ENCODE measurements around the gene GAB2. TPM values are rescaled to one million over a fixed set of nuclear protein-coding genes. Genes with fewer than 3 reads are reported as not detected.

Gene GAB2
- polyA plus RNA-seq, 3 donors = 2.8 to 39.4 (median 4.4) TPM

DNA sequence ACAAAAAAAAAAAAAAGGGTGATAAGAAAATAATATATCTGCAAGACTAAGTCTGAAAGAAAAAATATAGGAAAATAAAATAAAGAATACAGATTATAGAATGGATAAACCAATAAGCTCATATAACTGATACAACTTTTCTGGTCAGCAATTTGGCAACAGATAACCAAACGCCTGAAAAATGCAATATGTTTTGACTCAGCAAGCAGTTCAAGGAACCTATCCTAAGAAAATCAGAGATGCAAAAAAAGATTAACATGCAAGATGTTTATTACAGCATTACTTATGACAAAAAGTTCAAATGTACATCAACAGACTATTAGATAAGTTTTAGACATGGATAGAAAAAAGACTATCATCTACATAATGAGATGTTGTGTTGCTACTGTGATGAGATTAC, 27.1 kb upstream of the GAB2 start:
- Histone ChIP-seq H3K9me3 (replicated peaks in 1 of 2; ENCODE audit: control insufficient read depth in 1 of 2, insufficient read depth in 1 of 2, low read length in 2 of 2) (no peaks in the 10 kb centered on the region), H3K9ac (ENCODE audit: insufficient read depth, low read length, poor library complexity, severe bottlenecking) (no peak overlapping the region), H3K27me3 (ENCODE audit: control insufficient read depth in 2 of 2, insufficient read depth in 2 of 2, low read length in 2 of 2) (no peaks in the 10 kb centered on the region), H3K4me2 (replicated peaks; ENCODE audit: extremely low read depth, low read length, poor library complexity, severe bottlenecking) (no peak overlapping the region), H2AFZ (ENCODE audit: insufficient read depth, low read depth, low read length, poor library complexity, severe bottlenecking) (no peak overlapping the region), H3K4me3 (replicated peaks in 1 of 3; ENCODE audit: low read depth in 2 of 3, low read length in 3 of 3) (no peak overlapping the region), H4K20me1 (ENCODE audit: insufficient read depth, low read length) (no peaks in the 10 kb centered on the region), H3K4me1 (ENCODE audit: control insufficient read depth in 1 of 2, insufficient read depth in 2 of 2, low read length in 2 of 2) (no peaks in the 10 kb centered on the region), H3K79me2 (ENCODE audit: insufficient read depth, low read length) (no peaks in the 10 kb centered on the region), H3K27ac (ENCODE audit: low read depth in 1 of 2, low read length in 2 of 2) (no peak overlapping the region), H3K36me3 (replicated peaks in 1 of 2; ENCODE audit: control insufficient read depth in 1 of 2, insufficient read depth in 2 of 2, low read length in 2 of 2) (peaks cover 5 to 10% of the 10 kb centered on the region in 2 donors)
- no peak for DNase-seq
- Mint-ChIP-seq H3K4me3 (no peak overlapping the region), H3K4me1 (peaks cover 5% of the 10 kb centered on the region), H3K27ac (no peak overlapping the region), H3K27me3 (ENCODE audit: low read depth in 3 of 3) (no peaks in the 10 kb centered on the region), H3K36me3 (peaks cover 20 to 23% of the 10 kb centered on the region in 2 donors), H3K9me3 (no peaks in the 10 kb centered on the region)
- WGBS (ENCODE audit: insufficient coverage) = no CpG with 5 or more reads among the region's 1 CpG
- intact Hi-C loops (cut with micrococcal nuclease) = no loop called here
- TF ChIP-seq, protein P1, sequence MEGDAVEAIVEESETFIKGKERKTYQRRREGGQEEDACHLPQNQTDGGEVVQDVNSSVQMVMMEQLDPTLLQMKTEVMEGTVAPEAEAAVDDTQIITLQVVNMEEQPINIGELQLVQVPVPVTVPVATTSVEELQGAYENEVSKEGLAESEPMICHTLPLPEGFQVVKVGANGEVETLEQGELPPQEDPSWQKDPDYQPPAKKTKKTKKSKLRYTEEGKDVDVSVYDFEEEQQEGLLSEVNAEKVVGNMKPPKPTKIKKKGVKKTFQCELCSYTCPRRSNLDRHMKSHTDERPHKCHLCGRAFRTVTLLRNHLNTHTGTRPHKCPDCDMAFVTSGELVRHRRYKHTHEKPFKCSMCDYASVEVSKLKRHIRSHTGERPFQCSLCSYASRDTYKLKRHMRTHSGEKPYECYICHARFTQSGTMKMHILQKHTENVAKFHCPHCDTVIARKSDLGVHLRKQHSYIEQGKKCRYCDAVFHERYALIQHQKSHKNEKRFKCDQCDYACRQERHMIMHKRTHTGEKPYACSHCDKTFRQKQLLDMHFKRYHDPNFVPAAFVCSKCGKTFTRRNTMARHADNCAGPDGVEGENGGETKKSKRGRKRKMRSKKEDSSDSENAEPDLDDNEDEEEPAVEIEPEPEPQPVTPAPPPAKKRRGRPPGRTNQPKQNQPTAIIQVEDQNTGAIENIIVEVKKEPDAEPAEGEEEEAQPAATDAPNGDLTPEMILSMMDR (IDR thresholded peaks at IDR 0.05) = no peak

GRCh38 chr11:78441956-78442355, 24.3 kb upstream of the GAB2 start:
- H3K27ac Mint-ChIP-seq = no peak overlapping the region
- TF ChIP-seq, protein P1 (IDR thresholded peaks at IDR 0.05) = no peak

More at GRCh38 chr11:78441956-78442355, 24.3 kb upstream of the GAB2 start:
- peaks cover 10 to 13% of the 10 kb centered on the region in 2 donors for H3K4me1 ChIP-seq (ENCODE audit: control insufficient read depth in 1 of 2, insufficient read depth in 2 of 2, low read length in 2 of 2)
- peaks cover 5 to 10% of the 10 kb centered on the region in 2 donors for H3K36me3 ChIP-seq (replicated peaks in 1 of 2; ENCODE audit: control insufficient read depth in 1 of 2, insufficient read depth in 2 of 2, low read length in 2 of 2)
- DNase-seq = no peak
- no peak overlapping the region for H3K4me3 Mint-ChIP-seq
- no peaks in the 10 kb centered on the region for H3K27me3 Mint-ChIP-seq (ENCODE audit: low read depth in 3 of 3)
- no peak overlapping the region for H3K4me3 ChIP-seq (replicated peaks in 1 of 3; ENCODE audit: low read depth in 2 of 3, low read length in 3 of 3)
- no peak overlapping the region for H3K9ac ChIP-seq (ENCODE audit: insufficient read depth, low read length, poor library complexity, severe bottlenecking)
- H3K9me3 ChIP-seq (replicated peaks in 1 of 2; ENCODE audit: control insufficient read depth in 1 of 2, insufficient read depth in 1 of 2, low read length in 2 of 2) = no peaks in the 10 kb centered on the region
- H3K4me2 ChIP-seq (replicated peaks; ENCODE audit: extremely low read depth, low read length, poor library complexity, severe bottlenecking) = no peak overlapping the region
- H2AFZ ChIP-seq (ENCODE audit: insufficient read depth, low read depth, low read length, poor library complexity, severe bottlenecking) = no peak overlapping the region
- H3K79me2 ChIP-seq (ENCODE audit: insufficient read depth, low read length) = no peaks in the 10 kb centered on the region
- no peak overlapping the region for H3K27ac ChIP-seq (ENCODE audit: low read depth in 1 of 2, low read length in 2 of 2)
- H3K4me1 Mint-ChIP-seq = peaks cover 5% of the 10 kb centered on the region
- intact Hi-C loops (cut with micrococcal nuclease) = no loop called here
- H3K36me3 Mint-ChIP-seq = peaks cover 20 to 27% of the 10 kb centered on the region in 2 donors
- H4K20me1 ChIP-seq (ENCODE audit: insufficient read depth, low read length) = no peaks in the 10 kb centered on the region
- no CpG with 5 or more reads among the region's 4 CpGs for WGBS (ENCODE audit: insufficient coverage)
- no peaks in the 10 kb centered on the region for H3K27me3 ChIP-seq (ENCODE audit: control insufficient read depth in 2 of 2, insufficient read depth in 2 of 2, low read length in 2 of 2)
- H3K9me3 Mint-ChIP-seq = no peaks in the 10 kb centered on the region

Data from CD14-positive monocyte (primary cell).